Superior temporal gyrus (tissue), 1 donor: ENCODE measurements around the gene SIVA1.
"Not testable (repeated sequence)": the region's sequence is repeated elsewhere in the genome, so short reads cannot be mapped to it uniquely, and the experiment has no call there.

Experiments
- DNase-seq: peaks from one replicate; pipeline ENCODE4 v3.0.0-alpha.2; 2016; ENCODE audit errors: extremely low spot score

Gene SIVA1

DNA sequence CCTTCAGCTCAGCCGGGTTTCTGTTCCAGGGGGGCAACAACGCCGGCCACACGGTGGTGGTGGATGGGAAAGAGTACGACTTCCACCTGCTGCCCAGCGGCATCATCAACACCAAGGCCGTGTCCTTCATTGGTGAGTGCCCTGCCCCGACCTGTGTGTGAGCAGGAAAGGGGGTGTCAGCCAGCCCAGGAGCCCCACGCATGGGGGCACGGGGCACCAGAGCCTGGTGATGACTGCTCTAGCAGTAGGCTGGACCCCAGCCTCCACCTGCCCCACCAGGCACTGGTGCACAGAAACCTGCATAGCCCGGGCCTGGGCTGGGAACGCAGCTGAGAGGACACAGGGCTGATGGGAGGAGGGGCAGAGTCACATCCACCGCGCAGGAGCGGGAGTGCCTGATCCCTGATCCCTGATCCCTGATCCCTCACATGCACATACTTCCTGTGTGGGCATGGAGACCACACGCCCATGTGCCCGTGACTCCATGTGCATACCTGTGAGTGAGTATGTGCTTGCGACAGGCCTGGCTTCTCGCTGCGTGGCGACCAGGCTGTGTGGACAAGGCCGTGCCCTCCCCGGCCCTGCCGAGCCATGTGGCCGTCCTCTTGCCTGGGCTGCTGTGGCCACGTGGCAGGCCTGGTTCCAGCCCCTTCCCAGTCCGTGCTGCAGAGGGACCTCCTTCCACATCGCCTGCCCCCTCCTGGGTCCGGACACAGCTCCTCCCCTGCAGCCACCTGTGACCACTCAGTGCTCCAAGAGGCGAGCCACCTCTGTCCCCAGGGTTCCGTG is 17.8 kb upstream of the SIVA1 start:
- DNase-seq: no peak

DNA sequence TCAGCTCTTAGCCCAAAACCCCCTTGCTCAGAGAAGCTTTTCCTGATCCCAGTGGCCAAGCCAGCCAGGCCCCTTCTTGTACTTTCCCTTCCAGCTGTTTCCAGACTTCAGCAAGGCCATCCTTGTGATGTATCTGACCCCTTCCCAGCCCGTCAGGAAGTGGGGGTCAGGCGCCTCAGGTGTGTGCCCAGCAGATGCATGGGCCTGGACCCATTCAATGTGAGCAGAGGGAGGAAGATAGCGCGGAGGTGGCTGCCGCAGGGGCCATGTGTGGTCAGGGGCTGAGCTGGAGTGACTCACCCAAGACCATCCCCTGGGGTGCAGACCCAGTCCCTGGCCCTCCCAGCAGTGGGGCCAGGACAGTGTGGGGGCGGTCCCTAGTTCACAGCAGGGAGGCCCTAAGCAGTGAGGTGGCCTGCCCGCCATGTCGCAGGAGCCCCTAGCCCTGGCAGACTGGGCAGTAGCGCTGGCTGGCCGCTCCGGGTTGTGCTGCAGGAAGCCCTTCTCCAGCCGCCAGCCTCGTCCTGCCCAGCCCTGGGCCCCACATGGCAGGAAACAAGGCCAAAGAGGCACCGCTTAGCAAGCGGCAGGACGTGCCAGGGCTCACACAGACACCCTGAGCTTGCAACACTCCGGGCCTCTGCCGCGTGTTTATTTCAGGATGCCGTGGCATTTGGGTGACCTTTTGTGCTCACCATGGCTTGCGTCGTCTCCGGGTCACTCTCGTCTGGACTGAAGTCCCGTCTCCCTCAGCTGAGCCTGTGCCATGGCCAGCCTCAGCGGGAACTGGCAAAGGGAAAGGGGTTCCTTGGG is 16.9 kb upstream of the SIVA1 start:
- DNase-seq: peak; percentile 30

GRCh38 chr14:104738375-104739019 is 14.4 kb upstream of the SIVA1 start:
- DNase-seq: no peak

- no peak for DNase-seq
Observed at GRCh38 chr14:104739026-104739425, 13.9 kb upstream of the SIVA1 start.

DNA sequence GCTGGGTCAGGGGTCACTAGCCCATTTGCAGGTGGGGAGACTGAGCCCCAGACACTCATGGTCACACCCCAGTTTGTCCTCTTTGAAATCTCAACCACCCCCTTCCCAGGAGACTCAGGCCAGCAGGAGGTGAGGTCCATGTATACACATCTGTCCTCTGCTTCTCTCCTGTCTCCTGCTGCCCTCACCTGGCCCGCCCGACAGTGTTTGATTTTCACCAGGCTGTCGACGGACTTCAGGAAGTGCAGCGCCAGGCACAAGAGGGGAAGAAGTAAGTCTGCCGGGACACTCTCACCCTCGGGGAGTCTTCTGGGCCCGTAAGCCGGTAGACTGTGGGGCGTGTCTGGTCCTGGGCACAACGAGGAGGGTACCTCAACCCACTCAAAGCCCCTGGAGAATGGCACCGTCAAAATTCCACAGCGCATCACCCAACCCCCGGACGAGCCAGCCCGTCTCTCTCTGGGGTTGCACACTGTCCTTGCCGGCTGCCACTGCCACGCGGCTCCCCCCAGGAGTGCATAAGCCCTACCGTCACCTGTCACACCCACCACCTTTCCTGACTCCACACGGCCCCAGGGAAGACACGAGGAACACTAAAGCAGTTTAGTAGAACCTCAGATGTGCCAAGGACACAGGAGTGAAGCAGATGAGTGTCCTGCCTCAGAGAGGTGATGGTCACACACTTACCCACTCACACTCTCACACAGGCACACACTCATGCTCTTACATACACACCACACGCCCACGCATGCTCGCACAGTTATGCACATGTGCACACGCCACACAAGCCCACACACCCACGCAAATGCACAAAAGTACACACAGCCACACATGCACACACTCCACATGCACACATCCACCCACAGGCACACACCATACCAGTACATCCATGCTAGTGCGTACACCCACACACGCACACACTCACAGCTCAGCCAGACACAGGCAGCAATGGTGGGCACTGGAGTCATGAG is 13.1 kb upstream of the SIVA1 start:
- DNase-seq: no peak

DNA sequence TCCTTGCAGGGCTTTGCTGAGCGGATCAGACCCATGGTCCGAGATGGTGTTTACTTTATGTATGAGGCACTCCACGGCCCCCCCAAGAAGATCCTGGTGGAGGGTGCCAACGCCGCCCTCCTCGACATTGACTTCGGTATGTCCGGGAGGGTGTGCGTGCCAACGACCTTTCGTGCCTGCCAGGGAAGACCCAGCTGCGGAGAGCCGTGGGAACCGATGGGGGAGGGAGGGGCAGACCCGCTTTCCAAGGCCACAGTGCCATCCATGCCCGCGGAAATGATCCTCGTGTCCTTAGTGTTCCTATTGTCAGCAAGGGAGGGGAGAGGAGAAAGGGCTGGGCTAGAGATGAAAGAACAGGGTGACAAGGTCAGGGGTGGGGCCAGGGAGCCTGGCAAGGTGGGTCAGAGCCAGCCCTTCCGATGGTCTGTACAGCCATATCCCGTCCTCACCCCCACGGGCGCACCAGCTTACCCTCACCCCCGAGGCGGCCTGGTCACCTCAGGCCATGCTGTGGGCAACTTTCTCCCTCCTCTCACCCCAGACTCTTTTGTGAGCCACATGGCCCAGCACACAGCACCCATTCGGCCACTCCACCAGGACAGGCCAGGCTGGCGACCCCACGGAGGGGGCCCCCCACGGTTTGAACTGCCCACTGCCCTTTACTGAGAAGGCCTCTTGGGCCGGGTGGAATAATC is 11.7 kb upstream of the SIVA1 start:
- no peak for DNase-seq

DNA sequence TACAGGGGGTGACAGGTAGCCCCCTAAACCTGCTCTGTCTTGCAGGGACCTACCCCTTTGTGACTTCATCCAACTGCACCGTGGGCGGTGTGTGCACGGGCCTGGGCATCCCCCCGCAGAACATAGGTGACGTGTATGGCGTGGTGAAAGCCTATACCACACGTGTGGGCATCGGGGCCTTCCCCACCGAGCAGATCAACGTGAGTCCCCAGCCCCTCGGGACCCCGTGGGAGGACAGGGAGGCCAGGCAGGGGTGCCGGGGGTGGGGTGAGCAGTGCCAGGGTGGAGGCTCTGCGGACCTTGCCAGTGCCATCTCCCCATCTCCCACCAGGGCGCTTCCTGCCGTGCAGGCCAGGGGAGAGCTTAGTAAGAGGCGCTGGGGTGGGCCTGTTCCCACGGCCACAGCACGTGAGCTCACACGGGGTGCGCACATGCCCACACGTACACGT is 11.1 kb upstream of the SIVA1 start:
- DNase-seq: no peak

- DNase-seq: no peak
Observed at GRCh38 chr14:104742586-104743455, 10.1 kb upstream of the SIVA1 start.

DNA sequence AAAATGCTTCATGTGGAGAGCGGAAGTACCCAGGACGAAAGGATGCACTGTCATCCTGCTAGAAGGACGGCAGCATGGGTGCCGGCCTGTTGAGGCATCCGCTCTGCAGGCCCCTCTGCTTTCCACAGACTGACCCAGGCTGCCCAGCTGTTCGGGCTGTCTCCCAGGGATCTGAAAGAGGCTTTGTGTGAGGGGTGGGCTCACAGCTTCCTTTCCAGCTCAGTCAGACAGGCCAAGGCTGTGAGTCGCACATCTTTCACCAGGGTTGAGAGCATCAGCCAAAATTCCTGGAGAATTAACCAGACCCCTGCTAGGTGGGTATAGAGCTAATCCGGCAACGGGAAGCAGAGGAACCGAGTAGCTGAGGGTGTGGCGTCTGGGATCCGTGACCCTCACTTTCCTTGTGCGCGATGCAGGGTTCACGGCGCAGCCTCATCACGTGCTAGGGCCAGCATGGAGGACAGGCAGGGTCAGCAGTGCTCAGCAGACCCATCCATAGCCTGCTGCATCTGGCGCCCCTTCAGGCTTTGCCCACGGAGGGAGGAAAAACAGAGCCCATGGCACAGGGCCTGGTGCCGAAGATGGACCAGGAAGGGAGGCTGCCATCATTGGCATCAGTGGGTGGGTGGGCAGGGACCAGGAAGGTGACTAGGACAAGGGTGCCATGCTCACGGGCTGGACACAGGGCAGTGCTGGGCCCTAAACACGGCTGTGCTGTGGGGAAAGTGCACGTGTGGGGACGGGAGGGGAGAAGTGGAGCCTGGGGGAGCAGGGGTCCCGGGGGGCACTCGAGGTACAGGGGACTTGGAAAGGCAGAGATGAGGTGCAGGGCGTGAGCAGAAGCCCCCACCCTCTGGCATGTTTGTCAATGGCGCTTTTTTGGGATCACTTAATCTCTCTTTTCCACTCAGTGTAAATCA is 9.2 kb upstream of the SIVA1 start:
- peak; percentile 34 for DNase-seq

GRCh38 chr14:104744484-104744883 is 8.5 kb upstream of the SIVA1 start:
- no peak for DNase-seq

DNA sequence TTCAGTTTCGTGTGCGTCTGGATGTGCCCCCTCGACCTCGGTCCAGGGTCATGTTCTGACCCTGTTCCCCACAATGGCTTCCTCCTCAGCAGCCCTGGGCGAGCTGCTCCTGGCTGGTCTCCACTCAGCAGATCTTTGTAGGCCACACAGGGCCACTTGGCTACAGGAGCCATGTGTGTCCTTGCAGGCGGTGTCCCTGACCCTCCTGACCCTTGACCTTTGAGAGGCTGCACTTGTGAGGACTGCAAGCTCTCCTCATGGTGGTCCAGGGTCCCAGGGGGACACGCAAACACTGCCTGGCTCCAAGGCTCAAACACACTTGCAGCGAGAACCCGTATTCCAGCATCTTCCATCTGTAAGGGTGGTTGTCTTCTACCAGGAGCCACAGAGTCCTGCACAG is 7.5 kb upstream of the SIVA1 start:
- no peak for DNase-seq

DNA sequence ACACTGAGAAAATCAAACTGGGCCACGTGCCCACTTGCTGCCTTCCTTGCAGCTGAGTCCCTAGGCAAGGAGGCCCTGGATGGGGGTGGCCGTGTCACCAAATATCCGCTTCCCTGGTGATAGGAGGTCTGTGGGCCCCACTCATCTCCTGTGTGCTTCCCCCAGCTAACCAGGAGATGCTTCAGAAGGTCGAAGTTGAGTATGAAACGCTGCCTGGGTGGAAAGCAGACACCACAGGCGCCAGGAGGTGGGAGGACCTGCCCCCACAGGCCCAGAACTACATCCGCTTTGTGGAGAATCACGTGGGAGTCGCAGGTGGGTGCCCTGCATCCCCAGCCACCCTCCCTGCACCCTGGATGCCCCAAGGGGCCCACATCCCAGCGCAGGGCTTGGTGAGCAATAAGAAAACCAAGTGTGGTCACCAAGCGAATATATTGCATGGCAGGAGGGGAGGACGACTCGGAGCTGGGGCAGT is 6.8 kb upstream of the SIVA1 start:
- DNase-seq: no peak

DNA sequence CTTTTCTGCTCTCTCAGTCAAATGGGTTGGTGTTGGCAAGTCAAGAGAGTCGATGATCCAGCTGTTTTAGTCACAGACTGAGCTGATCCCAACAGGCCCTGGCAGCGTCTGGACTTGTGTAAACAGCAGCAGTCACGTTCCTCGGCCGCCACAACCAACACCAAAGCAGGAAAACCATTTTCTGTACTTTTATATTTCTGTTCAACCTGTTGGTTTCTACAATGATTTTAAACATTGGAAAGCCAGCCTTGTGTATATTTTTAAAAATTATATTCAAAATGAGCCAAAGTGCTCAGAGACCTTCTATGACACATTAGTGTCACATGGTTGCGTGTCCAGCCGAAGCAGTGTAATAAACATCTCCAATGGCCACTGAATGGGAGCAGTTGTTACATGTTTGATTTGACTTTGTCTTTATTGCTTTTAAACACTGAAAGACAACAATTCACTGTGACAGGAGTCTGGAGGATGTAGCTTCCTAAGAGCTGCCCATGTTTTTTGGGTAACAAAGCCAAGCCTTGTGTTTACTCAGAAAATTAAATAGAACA is 5.9 kb upstream of the SIVA1 start:
- peak; percentile 73 for DNase-seq

- DNase-seq: no peak
Observed at GRCh38 chr14:104747876-104748275, 5.1 kb upstream of the SIVA1 start.

- peak; percentile 80 for DNase-seq
Observed at GRCh38 chr14:104749111-104749649, 3.8 kb upstream of the SIVA1 start.

DNA sequence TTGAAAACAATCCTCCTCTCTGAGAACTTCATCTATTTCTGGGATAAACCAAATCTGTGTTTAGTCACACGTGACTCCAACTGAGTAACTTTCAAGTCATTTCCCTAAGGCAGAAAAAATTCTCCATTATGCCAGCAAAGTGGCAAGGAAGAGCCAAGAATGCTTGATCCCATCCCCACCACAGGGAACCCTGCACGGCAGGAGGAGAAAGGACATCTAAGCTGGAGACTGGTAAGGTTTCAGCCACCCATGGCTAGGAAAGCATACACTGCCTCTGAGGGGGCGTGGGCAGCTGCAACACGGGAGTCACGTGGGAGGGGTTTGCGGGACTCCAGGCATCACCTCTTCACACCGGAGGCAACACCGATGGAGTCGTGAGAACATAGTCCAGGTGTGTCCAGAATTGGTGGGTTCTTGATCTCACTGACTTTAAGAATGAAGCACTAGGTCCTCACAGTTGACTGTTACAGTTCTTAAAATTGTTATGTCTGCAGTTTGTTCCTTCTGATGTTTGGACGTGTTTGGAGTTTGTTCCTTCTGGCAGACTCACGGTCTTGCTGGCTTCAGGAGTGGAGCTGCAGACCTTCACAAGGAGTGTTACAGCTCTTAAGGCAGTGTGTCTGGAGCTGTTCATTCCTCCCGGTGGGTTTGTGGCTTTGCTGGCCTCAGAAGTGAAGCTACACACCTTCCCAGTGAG is 2.7 kb upstream of the SIVA1 start:
- no peak for DNase-seq

DNA sequence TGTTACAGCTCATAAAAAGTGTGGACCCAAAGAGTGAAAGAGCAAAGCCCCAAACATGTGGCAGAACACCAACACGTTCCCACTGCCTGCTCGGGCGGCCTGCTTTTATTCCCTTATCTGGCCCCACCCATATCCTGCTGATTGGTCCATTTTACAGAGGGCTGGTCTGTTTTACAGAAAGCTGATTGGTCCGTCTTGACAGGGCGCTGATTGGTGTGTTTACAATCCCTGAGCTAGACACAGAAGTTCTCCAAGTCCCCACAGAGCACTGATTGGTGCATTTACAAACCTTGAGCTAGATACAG is 2.2 kb upstream of the SIVA1 start:
- DNase-seq: not testable (repeated sequence)
